HEK293 (cell line): Measurements from ENCODE around the gene PLCB3.

Experiments used
- CTCF ChIA-PET: fragments of 350-600 bp; formaldehyde crosslinking; extraction: SDS; loops from one replicate; lab custom pipeline; 2021; ENCODE audit warnings: antibody characterized with exemption; lab: Yijun Ruan, JAX
- POLR2A ChIA-PET: fragments of 300-600 bp; formaldehyde crosslinking; extraction: SDS; loops from one replicate; lab custom pipeline; 2020; ENCODE audit warnings: antibody characterized with exemption, inconsistent platforms; lab: Yijun Ruan, JAX
- H3K27ac ChIP-seq: fragments of 200-500 bp; sonication (Bioruptor generic); 2 replicates; pipeline ENCODE4 v1.5.1; 2014; ENCODE audit warnings: low read depth, low read length, control low read depth, inconsistent platforms; ENCODE audit errors: extremely low read depth
- H3K36me3 ChIP-seq, 2 experiments: fragments of 200-500 bp in 1 of 2; sonication (Bioruptor generic) in 1 of 2; 1 replicate in 1 of 2; 2 replicates in 1 of 2; pipeline ENCODE4 v1.5.1; 2014 to 2017; ENCODE audit warnings: inconsistent platforms in 2 of 2, low read length in 2 of 2; ENCODE audit not compliant: control insufficient read depth in 2 of 2, insufficient read depth in 1 of 2
- H3K4me1 ChIP-seq: fragments of 200-500 bp; sonication (Bioruptor generic); 2 replicates; pipeline ENCODE4 v1.5.1; 2014; ENCODE audit warnings: mild to moderate bottlenecking, low read length, inconsistent platforms; ENCODE audit not compliant: control insufficient read depth, insufficient read depth
- H3K4me3 ChIP-seq: 2 replicates; pipeline ENCODE4 v1.5.1; 2011; ENCODE audit warnings: low read depth, mild to moderate bottlenecking, control low read depth, low read length, moderate library complexity
- H3K9me3 ChIP-seq: fragments of 200-500 bp; sonication (Bioruptor generic); 2 replicates; pipeline ENCODE4 v1.5.1; 2014; ENCODE audit warnings: low read depth, low read length, inconsistent platforms; ENCODE audit not compliant: control insufficient read depth, insufficient read depth
- EGR2 ChIP-seq: fragments of 450-650 bp; formaldehyde crosslinking; IDR thresholded peaks from 2 replicates; pipeline ENCODE4 v1.5.1; 2016; ENCODE audit warnings: low read depth, missing biosample characterization, missing genetic modification characterization
- GLIS1 ChIP-seq: fragments of 450-650 bp; formaldehyde crosslinking; IDR thresholded peaks from 2 replicates; pipeline ENCODE4 v1.5.1; 2016; ENCODE audit warnings: missing biosample characterization, missing genetic modification characterization
- HOXA7 ChIP-seq: sonication (generic); formaldehyde crosslinking; IDR thresholded peaks from 2 replicates; pipeline ENCODE4 v1.8.1; 2022; ENCODE audit warnings: missing genetic modification reagents, borderline replicate concordance
- KLF8 ChIP-seq: fragments of 450-650 bp; formaldehyde crosslinking; IDR thresholded peaks from 2 replicates; pipeline ENCODE4 v1.5.1; 2016; ENCODE audit warnings: missing biosample characterization, missing genetic modification characterization
- SP3 ChIP-seq: fragments of 450-650 bp; formaldehyde crosslinking; IDR thresholded peaks from 2 replicates; pipeline ENCODE4 v1.5.1; 2016; ENCODE audit warnings: missing biosample characterization, missing genetic modification characterization
- ZBTB48 ChIP-seq: fragments of 450-650 bp; formaldehyde crosslinking; IDR thresholded peaks from 2 replicates; pipeline ENCODE4 v1.5.1; 2016; ENCODE audit warnings: missing biosample characterization, missing genetic modification characterization
- ZBTB8A ChIP-seq: fragments of 450-650 bp; formaldehyde crosslinking; IDR thresholded peaks from 2 replicates; pipeline ENCODE4 v1.5.1; 2016; ENCODE audit warnings: missing biosample characterization, missing genetic modification characterization
- ZFP69B ChIP-seq: fragments of 450-650 bp; formaldehyde crosslinking; IDR thresholded peaks from 2 replicates; pipeline ENCODE4 v1.5.1; 2016; ENCODE audit warnings: missing biosample characterization, missing genetic modification characterization
- ZNF335 ChIP-seq: fragments of 450-650 bp; formaldehyde crosslinking; conservative IDR thresholded peaks from 2 replicates; pipeline ENCODE4 v1.5.1; 2016; ENCODE audit warnings: missing biosample characterization, missing genetic modification characterization
- ZNF37A ChIP-seq: fragments of 450-650 bp; IDR thresholded peaks from 2 replicates; pipeline ENCODE4 v1.5.1; 2018; ENCODE audit warnings: missing biosample characterization, missing genetic modification characterization
- ZNF521 ChIP-seq: fragments of 450-650 bp; formaldehyde crosslinking; IDR thresholded peaks from 2 replicates; pipeline ENCODE4 v1.5.1; 2017; ENCODE audit warnings: missing biosample characterization, mild to moderate bottlenecking, missing genetic modification characterization
- ZNF629 ChIP-seq: fragments of 450-650 bp; formaldehyde crosslinking; IDR thresholded peaks from 2 replicates; pipeline ENCODE4 v1.5.1; 2017; ENCODE audit warnings: missing biosample characterization, missing genetic modification characterization
- TF ChIP-seq, protein P1 (sequence below): fragments of 450-650 bp; formaldehyde crosslinking; conservative IDR thresholded peaks from 2 replicates; pipeline ENCODE4 v1.5.1; 2016; ENCODE audit warnings: low read depth, missing biosample characterization, missing genetic modification characterization
- TF ChIP-seq, protein P2 (sequence below): fragments of 450-650 bp; formaldehyde crosslinking; IDR thresholded peaks from 2 replicates; pipeline ENCODE4 v1.5.1; 2016; ENCODE audit warnings: missing biosample characterization, missing genetic modification characterization
- TF ChIP-seq, protein P3 (sequence below): fragments of 450-650 bp; formaldehyde crosslinking; IDR thresholded peaks from 2 replicates; pipeline ENCODE4 v1.5.1; 2016; ENCODE audit warnings: missing biosample characterization, missing genetic modification characterization
- TF ChIP-seq, protein P4 (sequence below): fragments of 450-650 bp; formaldehyde crosslinking; IDR thresholded peaks from 2 replicates; pipeline ENCODE4 v1.5.1; 2016; ENCODE audit warnings: missing biosample characterization, missing genetic modification characterization
- TF ChIP-seq, protein P5 (sequence below): fragments of 450-650 bp; formaldehyde crosslinking; conservative IDR thresholded peaks from 2 replicates; pipeline ENCODE4 v1.5.1; 2016; ENCODE audit warnings: low read depth, missing biosample characterization, missing genetic modification characterization
- TF ChIP-seq, protein P6 (sequence below): fragments of 450-650 bp; formaldehyde crosslinking; IDR thresholded peaks from 2 replicates; pipeline ENCODE4 v1.5.1; 2016; ENCODE audit warnings: missing biosample characterization, missing genetic modification characterization
- TF ChIP-seq, protein P7 (sequence below): fragments of 450-650 bp; formaldehyde crosslinking; IDR thresholded peaks from 2 replicates; pipeline ENCODE4 v1.5.1; 2016; ENCODE audit warnings: missing biosample characterization, missing genetic modification characterization

Gene PLCB3

DNA sequence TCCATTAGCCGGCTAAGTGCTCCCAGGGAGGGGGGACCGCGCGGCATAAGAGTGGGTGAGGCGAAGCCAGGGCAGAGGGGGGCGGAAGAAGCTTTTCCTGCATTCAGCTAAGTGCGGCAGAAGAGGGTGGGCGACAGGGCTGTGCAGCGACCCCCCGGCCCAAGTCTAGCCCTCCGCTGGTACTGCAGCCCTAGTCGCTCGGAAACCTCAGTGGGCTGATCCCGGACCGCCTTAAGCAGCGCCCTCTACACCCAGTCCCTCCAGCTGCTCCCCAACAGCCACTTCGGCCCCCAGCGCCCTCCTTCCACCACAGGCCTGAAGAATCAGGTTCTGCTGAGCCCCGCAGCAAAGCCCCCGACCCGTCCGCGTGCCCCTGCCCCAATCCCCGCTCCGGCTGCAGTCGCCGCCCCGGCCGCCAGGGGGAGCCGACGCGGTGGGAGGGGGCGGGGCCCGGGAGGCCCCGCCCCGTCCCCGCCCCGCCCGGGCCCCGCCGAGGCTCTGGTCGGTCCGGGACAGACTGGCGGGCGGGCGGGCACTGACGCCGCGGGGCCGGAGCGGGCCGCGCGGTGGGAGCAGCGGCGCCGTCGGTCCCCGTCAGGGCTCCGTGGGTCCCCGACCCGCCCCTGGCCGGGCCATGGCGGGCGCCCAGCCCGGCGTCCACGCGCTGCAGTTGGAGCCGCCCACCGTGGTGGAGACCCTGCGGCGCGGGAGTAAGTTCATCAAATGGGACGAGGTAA, at the start of gene PLCB3:
Gene PLCB3, plus strand, starts transcription at position 515 of the 737 bp plus-strand sequence. Its CDS starts 120 bp downstream, at position 635.
- Histone ChIP-seq H3K27ac (peak within 1 kb of the TSS; percentile 3; the same call in 1 of the 2 replicates), H3K36me3 (peaks cover 0 to 22% of the 10 kb centered on the region in 2 experiments; a peak in 1 of 3 replicates), H3K9me3 (no peaks in the 10 kb centered on the region), H3K4me1 (peaks cover 10% of the 10 kb centered on the region), H3K4me3 (peak within 1 kb of the TSS; percentile 48)
- ChIA-PET CTCF (interaction anchor here (0.6 to 3.6 kb wide), 26 partner anchors 8 to 227 kb away, joined by 3 to 48 read pairs (median 4); partner anchors contain the start of genes BAD, CATSPERZ and FKBP2), POLR2A (interaction anchor here (1.2 to 4.2 kb wide), 5 partner anchors 10 to 67 kb away, joined by 4 to 52 read pairs (median 7); partner anchors contain the start of genes FKBP2, NUDT22 and PRDX5)
- TF ChIP-seq GLIS1 (tag by site-specific recombination) = peak; percentile 93; the same call in 1 of the 2 replicates
- peak; percentile 66 for TF ChIP-seq ZBTB48 (tag by site-specific recombination)
- TF ChIP-seq, protein P1, sequence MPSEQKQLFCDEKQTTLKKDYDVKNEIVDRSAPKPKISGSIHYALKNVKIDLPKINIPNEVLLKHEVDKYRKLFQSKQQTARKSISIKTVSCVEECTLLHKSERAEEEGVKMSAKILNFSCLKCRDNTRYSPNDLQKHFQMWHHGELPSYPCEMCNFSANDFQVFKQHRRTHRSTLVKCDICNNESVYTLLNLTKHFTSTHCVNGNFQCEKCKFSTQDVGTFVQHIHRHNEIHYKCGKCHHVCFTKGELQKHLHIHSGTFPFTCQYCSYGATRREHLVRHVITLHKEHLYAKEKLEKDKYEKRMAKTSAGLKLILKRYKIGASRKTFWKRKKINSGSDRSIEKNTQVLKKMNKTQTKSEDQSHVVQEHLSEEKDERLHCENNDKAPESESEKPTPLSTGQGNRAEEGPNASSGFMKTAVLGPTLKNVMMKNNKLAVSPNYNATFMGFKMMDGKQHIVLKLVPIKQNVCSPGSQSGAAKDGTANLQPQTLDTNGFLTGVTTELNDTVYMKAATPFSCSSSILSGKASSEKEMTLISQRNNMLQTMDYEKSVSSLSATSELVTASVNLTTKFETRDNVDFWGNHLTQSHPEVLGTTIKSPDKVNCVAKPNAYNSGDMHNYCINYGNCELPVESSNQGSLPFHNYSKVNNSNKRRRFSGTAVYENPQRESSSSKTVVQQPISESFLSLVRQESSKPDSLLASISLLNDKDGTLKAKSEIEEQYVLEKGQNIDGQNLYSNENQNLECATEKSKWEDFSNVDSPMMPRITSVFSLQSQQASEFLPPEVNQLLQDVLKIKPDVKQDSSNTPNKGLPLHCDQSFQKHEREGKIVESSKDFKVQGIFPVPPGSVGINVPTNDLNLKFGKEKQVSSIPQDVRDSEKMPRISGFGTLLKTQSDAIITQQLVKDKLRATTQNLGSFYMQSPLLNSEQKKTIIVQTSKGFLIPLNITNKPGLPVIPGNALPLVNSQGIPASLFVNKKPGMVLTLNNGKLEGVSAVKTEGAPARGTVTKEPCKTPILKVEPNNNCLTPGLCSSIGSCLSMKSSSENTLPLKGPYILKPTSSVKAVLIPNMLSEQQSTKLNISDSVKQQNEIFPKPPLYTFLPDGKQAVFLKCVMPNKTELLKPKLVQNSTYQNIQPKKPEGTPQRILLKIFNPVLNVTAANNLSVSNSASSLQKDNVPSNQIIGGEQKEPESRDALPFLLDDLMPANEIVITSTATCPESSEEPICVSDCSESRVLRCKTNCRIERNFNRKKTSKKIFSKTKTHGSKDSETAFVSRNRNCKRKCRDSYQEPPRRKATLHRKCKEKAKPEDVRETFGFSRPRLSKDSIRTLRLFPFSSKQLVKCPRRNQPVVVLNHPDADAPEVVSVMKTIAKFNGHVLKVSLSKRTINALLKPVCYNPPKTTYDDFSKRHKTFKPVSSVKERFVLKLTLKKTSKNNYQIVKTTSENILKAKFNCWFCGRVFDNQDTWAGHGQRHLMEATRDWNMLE (tag by site-specific recombination) = no peak
- TF ChIP-seq, protein P2, sequence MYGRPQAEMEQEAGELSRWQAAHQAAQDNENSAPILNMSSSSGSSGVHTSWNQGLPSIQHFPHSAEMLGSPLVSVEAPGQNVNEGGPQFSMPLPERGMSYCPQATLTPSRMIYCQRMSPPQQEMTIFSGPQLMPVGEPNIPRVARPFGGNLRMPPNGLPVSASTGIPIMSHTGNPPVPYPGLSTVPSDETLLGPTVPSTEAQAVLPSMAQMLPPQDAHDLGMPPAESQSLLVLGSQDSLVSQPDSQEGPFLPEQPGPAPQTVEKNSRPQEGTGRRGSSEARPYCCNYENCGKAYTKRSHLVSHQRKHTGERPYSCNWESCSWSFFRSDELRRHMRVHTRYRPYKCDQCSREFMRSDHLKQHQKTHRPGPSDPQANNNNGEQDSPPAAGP (tag by site-specific recombination) = peak; percentile 51; the same call in 1 of the 2 replicates
- TF ChIP-seq, protein P3, sequence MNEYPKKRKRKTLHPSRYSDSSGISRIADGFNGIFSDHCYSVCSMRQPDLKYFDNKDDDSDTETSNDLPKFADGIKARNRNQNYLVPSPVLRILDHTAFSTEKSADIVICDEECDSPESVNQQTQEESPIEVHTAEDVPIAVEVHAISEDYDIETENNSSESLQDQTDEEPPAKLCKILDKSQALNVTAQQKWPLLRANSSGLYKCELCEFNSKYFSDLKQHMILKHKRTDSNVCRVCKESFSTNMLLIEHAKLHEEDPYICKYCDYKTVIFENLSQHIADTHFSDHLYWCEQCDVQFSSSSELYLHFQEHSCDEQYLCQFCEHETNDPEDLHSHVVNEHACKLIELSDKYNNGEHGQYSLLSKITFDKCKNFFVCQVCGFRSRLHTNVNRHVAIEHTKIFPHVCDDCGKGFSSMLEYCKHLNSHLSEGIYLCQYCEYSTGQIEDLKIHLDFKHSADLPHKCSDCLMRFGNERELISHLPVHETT = no peak
- TF ChIP-seq, protein P4, sequence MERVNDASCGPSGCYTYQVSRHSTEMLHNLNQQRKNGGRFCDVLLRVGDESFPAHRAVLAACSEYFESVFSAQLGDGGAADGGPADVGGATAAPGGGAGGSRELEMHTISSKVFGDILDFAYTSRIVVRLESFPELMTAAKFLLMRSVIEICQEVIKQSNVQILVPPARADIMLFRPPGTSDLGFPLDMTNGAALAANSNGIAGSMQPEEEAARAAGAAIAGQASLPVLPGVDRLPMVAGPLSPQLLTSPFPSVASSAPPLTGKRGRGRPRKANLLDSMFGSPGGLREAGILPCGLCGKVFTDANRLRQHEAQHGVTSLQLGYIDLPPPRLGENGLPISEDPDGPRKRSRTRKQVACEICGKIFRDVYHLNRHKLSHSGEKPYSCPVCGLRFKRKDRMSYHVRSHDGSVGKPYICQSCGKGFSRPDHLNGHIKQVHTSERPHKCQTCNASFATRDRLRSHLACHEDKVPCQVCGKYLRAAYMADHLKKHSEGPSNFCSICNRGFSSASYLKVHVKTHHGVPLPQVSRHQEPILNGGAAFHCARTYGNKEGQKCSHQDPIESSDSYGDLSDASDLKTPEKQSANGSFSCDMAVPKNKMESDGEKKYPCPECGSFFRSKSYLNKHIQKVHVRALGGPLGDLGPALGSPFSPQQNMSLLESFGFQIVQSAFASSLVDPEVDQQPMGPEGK (tag by site-specific recombination) = peak; percentile 39
- TF ChIP-seq, protein P5, sequence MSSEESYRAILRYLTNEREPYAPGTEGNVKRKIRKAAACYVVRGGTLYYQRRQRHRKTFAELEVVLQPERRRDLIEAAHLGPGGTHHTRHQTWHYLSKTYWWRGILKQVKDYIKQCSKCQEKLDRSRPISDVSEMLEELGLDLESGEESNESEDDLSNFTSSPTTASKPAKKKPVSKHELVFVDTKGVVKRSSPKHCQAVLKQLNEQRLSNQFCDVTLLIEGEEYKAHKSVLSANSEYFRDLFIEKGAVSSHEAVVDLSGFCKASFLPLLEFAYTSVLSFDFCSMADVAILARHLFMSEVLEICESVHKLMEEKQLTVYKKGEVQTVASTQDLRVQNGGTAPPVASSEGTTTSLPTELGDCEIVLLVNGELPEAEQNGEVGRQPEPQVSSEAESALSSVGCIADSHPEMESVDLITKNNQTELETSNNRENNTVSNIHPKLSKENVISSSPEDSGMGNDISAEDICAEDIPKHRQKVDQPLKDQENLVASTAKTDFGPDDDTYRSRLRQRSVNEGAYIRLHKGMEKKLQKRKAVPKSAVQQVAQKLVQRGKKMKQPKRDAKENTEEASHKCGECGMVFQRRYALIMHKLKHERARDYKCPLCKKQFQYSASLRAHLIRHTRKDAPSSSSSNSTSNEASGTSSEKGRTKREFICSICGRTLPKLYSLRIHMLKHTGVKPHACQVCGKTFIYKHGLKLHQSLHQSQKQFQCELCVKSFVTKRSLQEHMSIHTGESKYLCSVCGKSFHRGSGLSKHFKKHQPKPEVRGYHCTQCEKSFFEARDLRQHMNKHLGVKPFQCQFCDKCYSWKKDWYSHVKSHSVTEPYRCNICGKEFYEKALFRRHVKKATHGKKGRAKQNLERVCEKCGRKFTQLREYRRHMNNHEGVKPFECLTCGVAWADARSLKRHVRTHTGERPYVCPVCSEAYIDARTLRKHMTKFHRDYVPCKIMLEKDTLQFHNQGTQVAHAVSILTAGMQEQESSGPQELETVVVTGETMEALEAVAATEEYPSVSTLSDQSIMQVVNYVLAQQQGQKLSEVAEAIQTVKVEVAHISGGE (tag by site-specific recombination) = no peak
- TF ChIP-seq SP3 (tag by site-specific recombination) = peak; percentile 60
- TF ChIP-seq, protein P6, sequence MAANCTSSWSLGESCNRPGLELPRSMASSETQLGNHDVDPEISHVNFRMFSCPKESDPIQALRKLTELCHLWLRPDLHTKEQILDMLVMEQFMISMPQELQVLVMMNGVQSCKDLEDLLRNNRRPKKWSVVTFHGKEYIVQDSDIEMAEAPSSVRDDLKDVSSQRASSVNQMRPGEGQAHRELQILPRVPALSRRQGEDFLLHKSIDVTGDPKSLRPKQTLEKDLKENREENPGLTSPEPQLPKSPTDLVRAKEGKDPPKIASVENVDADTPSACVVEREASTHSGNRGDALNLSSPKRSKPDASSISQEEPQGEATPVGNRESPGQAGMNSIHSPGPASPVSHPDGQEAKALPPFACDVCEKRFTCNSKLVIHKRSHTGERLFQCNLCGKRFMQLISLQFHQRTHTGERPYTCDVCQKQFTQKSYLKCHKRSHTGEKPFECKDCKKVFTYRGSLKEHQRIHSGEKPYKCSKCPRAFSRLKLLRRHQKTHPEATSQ (tag by site-specific recombination) = peak; percentile 21; the same call in 1 of the 2 replicates
- peak; percentile 41; the same call in 1 of the 2 replicates for TF ChIP-seq ZFP69B (tag by site-specific recombination)
- TF ChIP-seq ZNF629 (tag by site-specific recombination) = 0 out of 2 replicates have a peak, but pooled peaks have one; percentile 11
- TF ChIP-seq ZNF37A (tag by site-specific recombination) = no peak
- TF ChIP-seq ZBTB8A (tag by site-specific recombination) = peak; percentile 69
- peak; percentile 68 for TF ChIP-seq KLF8 (tag by site-specific recombination)
- no peak for TF ChIP-seq ZNF521 (tag by site-specific recombination)
- TF ChIP-seq ZNF335 (tag by site-specific recombination) = peak; percentile 88
- peak; percentile 48 for TF ChIP-seq EGR2 (tag by site-specific recombination)
- TF ChIP-seq, protein P7, sequence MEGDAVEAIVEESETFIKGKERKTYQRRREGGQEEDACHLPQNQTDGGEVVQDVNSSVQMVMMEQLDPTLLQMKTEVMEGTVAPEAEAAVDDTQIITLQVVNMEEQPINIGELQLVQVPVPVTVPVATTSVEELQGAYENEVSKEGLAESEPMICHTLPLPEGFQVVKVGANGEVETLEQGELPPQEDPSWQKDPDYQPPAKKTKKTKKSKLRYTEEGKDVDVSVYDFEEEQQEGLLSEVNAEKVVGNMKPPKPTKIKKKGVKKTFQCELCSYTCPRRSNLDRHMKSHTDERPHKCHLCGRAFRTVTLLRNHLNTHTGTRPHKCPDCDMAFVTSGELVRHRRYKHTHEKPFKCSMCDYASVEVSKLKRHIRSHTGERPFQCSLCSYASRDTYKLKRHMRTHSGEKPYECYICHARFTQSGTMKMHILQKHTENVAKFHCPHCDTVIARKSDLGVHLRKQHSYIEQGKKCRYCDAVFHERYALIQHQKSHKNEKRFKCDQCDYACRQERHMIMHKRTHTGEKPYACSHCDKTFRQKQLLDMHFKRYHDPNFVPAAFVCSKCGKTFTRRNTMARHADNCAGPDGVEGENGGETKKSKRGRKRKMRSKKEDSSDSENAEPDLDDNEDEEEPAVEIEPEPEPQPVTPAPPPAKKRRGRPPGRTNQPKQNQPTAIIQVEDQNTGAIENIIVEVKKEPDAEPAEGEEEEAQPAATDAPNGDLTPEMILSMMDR (tag by site-specific recombination) = peak; percentile 94
- no peak for TF ChIP-seq HOXA7 (CRISPR knock-in tag)
